LNCAP (cell line): ENCODE data around the gene MSL3.

Experiments used
- TF ChIP-seq, protein P1 (sequence below): fragments of 450-650 bp; IDR thresholded peaks from 2 replicates; pipeline ENCODE4 v1.5.1; 2017; ENCODE audit warnings: mild to moderate bottlenecking

The MSL3 gene, protein sequence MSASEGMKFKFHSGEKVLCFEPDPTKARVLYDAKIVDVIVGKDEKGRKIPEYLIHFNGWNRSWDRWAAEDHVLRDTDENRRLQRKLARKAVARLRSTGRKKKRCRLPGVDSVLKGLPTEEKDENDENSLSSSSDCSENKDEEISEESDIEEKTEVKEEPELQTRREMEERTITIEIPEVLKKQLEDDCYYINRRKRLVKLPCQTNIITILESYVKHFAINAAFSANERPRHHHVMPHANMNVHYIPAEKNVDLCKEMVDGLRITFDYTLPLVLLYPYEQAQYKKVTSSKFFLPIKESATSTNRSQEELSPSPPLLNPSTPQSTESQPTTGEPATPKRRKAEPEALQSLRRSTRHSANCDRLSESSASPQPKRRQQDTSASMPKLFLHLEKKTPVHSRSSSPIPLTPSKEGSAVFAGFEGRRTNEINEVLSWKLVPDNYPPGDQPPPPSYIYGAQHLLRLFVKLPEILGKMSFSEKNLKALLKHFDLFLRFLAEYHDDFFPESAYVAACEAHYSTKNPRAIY

DNA sequence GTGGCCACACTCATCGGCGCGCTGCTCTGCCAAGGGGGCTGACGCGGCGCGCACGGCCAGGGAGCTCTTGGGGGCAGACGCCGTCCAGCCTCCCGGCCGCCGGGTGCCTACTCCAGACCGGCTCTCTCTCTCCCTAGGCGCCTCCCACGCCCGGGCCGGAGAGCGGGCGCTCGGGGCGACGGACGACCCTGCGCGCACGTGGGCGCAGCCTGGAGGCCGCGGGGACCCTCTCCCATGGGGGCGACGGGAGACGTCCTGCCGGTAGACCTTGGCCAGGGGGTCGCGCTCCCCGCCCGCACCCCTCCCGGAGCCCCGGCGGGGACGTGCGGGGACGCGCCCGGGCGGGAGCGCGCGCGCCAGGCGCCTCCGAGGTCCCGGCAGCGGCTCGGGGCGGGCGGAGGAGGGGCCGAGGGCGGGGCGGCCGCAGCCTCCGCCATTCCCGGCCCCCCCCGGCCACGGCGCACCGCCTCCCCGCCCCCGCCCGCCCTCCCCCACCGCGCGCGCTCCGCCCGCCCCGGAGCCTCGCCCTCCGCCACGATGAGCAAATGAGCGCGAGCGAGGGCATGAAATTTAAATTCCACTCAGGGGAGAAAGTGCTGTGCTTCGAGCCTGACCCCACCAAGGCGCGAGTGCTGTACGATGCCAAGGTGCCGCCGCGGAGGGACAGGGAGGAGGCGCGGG, at the start of gene MSL3:
MSL3 (plus strand) TSS at position 519 of the 681 bp plus-strand sequence; CDS start at position 546, 27 bp downstream.
- TF ChIP-seq, protein P1, sequence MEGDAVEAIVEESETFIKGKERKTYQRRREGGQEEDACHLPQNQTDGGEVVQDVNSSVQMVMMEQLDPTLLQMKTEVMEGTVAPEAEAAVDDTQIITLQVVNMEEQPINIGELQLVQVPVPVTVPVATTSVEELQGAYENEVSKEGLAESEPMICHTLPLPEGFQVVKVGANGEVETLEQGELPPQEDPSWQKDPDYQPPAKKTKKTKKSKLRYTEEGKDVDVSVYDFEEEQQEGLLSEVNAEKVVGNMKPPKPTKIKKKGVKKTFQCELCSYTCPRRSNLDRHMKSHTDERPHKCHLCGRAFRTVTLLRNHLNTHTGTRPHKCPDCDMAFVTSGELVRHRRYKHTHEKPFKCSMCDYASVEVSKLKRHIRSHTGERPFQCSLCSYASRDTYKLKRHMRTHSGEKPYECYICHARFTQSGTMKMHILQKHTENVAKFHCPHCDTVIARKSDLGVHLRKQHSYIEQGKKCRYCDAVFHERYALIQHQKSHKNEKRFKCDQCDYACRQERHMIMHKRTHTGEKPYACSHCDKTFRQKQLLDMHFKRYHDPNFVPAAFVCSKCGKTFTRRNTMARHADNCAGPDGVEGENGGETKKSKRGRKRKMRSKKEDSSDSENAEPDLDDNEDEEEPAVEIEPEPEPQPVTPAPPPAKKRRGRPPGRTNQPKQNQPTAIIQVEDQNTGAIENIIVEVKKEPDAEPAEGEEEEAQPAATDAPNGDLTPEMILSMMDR = no peak

DNA sequence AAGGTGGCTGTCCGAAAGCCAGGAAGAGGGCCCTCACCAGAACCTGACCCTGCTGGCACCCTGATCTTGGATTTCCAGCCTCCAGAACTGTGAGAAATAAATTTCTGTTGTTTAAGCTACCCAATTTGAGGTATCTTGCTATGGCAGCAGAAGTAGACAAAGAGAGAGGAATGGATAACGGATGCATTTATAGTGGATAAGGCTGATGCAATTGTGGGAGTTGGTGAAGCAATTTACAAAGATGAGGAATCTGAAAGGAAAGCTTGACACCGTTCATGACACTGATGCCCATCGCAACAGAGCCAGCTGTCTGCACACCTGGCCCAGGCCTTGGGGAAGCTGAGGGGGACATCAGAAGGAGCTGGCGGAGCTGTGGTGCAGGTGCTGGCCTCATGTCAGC, 35.7 kb upstream of the MSL3 start:
- TF ChIP-seq, protein P1 = no peak

DNA sequence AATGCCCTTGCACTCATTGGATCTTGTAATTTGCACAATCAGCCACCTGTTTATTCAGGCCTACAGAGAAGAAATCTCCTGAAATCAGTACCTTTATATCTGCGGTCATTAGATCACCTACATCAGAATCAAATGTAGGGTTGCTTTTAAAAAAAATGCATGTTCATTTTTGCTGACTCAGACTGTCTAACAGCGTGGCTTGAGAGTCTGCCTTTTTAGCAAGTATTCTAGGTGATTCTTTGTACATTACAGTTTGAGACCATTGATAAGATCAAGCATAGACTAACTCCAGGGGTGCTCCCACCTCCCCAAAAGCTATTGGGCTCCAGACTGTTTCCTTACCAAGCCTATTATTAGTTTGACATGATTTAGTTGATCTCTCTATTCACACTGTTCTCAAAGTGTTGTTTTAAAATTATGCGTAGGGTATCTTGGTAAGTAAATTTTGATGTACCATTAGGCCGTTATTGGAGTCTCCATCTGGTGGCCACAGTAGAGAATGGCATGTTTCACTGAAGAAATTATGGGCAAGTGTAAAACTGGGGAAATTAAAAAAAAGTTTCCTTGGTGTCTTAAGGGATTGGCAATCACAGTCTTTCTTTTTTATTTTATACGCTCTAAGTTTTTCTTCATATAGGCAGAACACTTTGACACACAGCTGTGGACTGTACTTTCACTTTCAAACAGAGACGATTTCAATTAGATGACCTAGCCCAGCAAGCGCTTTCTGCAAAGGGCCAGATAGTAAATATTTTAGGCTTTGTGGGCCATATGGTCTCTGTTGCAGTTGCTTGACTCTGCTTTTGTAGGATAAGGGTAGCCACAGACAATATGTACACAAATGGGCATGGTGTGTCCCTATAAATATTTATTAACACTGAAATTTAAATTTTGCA, 33.7 kb upstream of the MSL3 start:
- TF ChIP-seq, protein P1 = peak; percentile 59

DNA sequence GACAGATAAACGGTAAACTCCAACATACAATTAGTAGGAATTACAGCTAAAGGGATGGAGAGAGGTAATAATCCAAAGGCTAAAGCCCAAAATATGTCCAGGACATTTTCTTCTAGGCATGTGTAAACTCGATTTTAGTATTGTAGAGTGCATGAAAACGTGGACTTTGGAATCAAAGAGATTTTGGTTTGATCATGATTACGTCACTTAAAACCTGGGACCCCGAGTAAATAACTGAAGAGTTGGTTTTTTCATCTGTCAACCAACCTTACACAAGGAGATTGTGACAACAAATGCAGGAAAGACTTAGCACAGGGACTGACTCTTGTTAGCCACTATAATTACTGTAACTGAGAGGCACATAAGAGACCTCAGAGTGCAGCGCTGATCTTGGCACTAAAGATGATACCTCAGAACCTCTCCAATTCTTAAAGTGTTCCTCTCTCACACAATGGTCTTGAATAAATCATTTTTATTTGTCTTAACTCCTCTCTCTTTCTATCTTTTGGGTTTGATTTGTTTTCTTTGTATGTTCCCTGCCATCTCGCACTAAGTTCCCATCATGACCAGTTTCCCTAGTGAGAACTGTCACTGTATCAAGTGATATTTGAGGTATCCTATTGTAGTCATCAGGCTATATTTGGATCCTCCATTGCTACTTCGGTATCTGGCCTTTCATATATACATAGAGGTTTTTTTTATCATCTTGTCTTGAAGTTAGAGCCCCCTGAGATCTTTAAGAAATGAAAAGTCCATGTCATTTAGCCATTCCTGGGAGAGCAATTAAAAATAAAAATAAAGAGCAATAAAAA, 32.2 kb upstream of the MSL3 start:
- TF ChIP-seq, protein P1 = no peak

DNA sequence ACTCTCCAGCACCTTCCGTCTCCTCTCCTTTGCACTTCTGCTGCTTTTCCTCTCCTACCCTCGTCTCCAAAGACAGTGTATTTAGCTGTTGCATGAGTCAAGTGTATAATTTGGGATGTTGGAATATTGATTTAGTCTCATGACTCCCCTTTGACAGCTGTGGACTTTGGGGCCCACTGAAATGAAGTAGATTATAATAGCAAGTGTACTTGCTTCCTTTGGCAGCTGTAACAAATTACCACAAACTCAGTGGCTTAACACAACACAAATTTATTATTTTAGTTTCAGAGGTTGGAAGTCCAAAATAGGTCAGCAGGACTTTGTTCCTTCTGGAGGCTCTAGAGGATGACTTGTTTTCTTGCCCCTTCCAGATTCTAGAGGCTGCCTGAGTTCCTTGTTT, 29.5 kb upstream of the MSL3 start:
- TF ChIP-seq, protein P1 = no peak

DNA sequence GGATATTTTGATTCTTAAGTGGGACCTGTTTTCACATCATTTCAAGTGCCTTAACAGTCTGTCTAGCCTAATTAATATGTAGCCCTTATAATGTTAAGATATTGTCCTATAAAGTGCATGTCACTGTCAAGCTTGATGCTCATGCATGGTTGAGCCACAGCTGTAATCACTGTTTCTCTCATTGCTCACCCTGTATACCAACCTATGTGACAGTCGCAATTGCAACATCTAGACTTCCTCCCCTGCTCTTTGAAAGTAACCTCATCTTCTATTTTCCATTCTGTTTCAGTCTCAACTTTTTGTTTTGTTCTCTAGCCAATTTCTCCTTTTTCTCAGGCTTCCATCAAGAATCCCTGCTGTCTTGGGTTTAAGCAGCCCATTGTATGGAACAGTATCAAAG, 24.4 kb upstream of the MSL3 start:
- TF ChIP-seq, protein P1 = no peak
